Measurements from ENCODE around the gene IL32.

DNA sequence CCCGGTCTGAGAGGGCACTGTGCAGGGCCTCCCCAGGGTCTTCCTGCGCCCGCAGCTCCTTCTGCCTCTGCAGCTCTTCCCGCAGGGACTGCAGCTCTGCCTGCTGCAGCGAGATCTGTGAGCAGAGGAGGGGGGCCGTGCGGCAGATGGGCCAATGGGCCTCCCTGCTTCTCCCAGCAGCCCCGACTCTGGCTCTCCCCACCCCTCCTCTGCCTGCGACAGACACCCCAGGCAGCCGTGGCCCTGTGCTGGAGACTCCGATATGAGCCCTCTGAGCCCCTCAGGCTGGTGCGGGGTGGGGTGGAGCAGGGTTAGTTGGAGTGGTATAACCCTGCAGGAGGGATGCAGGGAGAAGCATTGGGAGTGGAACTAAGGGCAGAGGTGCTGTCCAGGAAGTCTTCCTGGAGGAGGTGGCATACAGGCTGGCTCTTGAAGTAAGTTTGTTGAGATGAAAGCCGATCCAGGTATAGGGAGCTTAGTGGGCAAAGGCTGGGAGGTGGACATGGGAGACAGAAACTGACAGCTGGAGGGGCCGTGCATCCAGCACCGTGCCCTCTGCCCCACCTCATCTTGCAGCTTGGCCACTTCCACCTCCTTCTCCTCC, 36.6 kb upstream of the IL32 start:
- TF ChIP-seq, protein P1, sequence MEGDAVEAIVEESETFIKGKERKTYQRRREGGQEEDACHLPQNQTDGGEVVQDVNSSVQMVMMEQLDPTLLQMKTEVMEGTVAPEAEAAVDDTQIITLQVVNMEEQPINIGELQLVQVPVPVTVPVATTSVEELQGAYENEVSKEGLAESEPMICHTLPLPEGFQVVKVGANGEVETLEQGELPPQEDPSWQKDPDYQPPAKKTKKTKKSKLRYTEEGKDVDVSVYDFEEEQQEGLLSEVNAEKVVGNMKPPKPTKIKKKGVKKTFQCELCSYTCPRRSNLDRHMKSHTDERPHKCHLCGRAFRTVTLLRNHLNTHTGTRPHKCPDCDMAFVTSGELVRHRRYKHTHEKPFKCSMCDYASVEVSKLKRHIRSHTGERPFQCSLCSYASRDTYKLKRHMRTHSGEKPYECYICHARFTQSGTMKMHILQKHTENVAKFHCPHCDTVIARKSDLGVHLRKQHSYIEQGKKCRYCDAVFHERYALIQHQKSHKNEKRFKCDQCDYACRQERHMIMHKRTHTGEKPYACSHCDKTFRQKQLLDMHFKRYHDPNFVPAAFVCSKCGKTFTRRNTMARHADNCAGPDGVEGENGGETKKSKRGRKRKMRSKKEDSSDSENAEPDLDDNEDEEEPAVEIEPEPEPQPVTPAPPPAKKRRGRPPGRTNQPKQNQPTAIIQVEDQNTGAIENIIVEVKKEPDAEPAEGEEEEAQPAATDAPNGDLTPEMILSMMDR (IDR thresholded peaks at IDR 0.05): no peak
- no peak for TF ChIP-seq POLR2A (IDR thresholded peaks at IDR 0.05)
